AG04450 (cell line): Measurements from ENCODE around the gene PA2G4. TPM values are rescaled to one million over a fixed set of nuclear protein-coding genes. Genes with fewer than 3 reads are reported as not detected.
A peak's percentile ranks its signal among the peaks of the same experiment; 100 is the strongest.
"Not testable (repeated sequence)": the region's sequence is repeated elsewhere in the genome, so short reads cannot be mapped to it uniquely, and the experiment has no call there.

Experiments
- CTCF ChIA-PET: fragments of 300-600, 350-600 bp; formaldehyde crosslinking; extraction: SDS; loops from one replicate; lab custom pipeline; 2022; ENCODE audit warnings: antibody characterized with exemption, inconsistent platforms; lab: Charles Lee
- POLR2A ChIA-PET: fragments of 350-600 bp; formaldehyde crosslinking; extraction: SDS; loops from one replicate; lab custom pipeline; 2021; ENCODE audit warnings: antibody characterized with exemption, inconsistent platforms; lab: Yijun Ruan, JAX
- DNase-seq: peaks from one replicate; pipeline ENCODE4 v3.0.0-alpha.2; 2011; ENCODE audit warnings: low read depth, low spot score
- H3K27ac ChIP-seq: one replicate; pipeline ENCODE4 v1.5.1; 2012; ENCODE audit warnings: low read depth, low read length, control low read depth
- H3K27me3 ChIP-seq: one replicate; pipeline ENCODE4 v1.6.0; 2012; ENCODE audit warnings: low read length; ENCODE audit not compliant: control insufficient read depth, insufficient read depth
- H3K4me3 ChIP-seq: 2 replicates; pipeline ENCODE4 v1.5.1; 2011; ENCODE audit warnings: mild to moderate bottlenecking, low read depth, low read length, control low read depth
- H3K9me3 ChIP-seq: 2 replicates; pipeline ENCODE4 v1.5.1; 2012; ENCODE audit warnings: low read length; ENCODE audit not compliant: control insufficient read depth, insufficient read depth
- CTCF ChIP-seq: IDR thresholded peaks from 2 replicates; pipeline ENCODE4 v1.5.1; 2011; ENCODE audit warnings: low read depth, low read length, control low read depth, inconsistent platforms
- polyA minus RNA-seq: library from RNA; depleted of rRNA, polyadenylated mRNA; stranded (reverse); fragments of >200 nt; gene quantifications from 2 replicates; pipeline ENCODE4 v1.2.3, GENCODE V29; 2011; rRNA and poly(A)+ RNA removed
- polyA plus RNA-seq: library from polyadenylated mRNA; depleted of rRNA; stranded (reverse); fragments of >200 nt; gene quantifications from 2 replicates; pipeline ENCODE4 v1.2.3, GENCODE V29; 2011; rRNA removed

PA2G4 gene
- polyA plus RNA-seq (169 and 223 TPM in 2 replicates), polyA minus RNA-seq (69.1 and 79.9 TPM in 2 replicates)

- ChIA-PET POLR2A (interaction anchor here (0.5 to 3.3 kb wide), 27 partner anchors 9 to 374 kb away, joined by 3 to 42 read pairs (median 4); partner anchors contain the start of genes ERBB3, ESYT1, IKZF4 and RAB5B), CTCF (interaction anchor here (0.5 to 2.2 kb wide), 7 partner anchors 15 to 1540 kb away, joined by 3 to 12 read pairs (median 4); partner anchors contain the start of gene ZC3H10)
- no peaks in the 10 kb centered on the region for H3K27me3 ChIP-seq
- peaks cover 6% of the 10 kb centered on the region; the same call in 1 of the 2 replicates for H3K9me3 ChIP-seq
- DNase-seq = peak; percentile 97
- peak within 1 kb of the TSS; percentile 92 for H3K4me3 ChIP-seq
- TF ChIP-seq CTCF = no peak
- H3K27ac ChIP-seq = peak within 1 kb of the TSS; percentile 21
Observed at GRCh38 chr12:56104109-56104814, at the start of gene PA2G4. Gene PA2G4 (plus strand): TSS chr12:56104559. CDS start chr12:56104738, 179 bp downstream.

GRCh38 chr12:56059964-56060363, 44.4 kb upstream of the PA2G4 start:
- not testable (repeated sequence) for DNase-seq

GRCh38 chr12:56061982-56062381, 42.4 kb upstream of the PA2G4 start:
- H3K4me3 ChIP-seq = no peak overlapping the region
- ChIA-PET POLR2A (interaction anchor here (0.9 kb wide), 1 partner anchor 10 kb away, joined by 3 read pairs; no protein-coding TSS in a partner anchor), CTCF (interaction anchor here (0.6 to 2.7 kb wide), 3 partner anchors 12 to 121 kb away, joined by 3 to 8 read pairs (median 3); no protein-coding TSS in a partner anchor)
- TF ChIP-seq CTCF = no peak
- DNase-seq = no peak
- no peak overlapping the region for H3K27ac ChIP-seq
- H3K27me3 ChIP-seq = no peaks in the 10 kb centered on the region
- H3K9me3 ChIP-seq = no peaks in the 10 kb centered on the region

More at GRCh38 chr12:56059964-56060363, 44.4 kb upstream of the PA2G4 start:
- H3K27me3 ChIP-seq, H3K9me3 ChIP-seq, H3K27ac ChIP-seq, H3K4me3 ChIP-seq: not testable (repeated sequence)
- POLR2A ChIA-PET = interaction anchor here (1.0 kb wide), 1 partner anchor 12 kb away, joined by 4 read pairs; no protein-coding TSS in a partner anchor
- CTCF ChIA-PET = interaction anchor here (2.7 kb wide), 1 partner anchor 12 kb away, joined by 8 read pairs; no protein-coding TSS in a partner anchor

- ChIA-PET CTCF (no interaction called here), POLR2A (interaction anchor here (0.9 kb wide), 1 partner anchor 17 kb away, joined by 5 read pairs; no protein-coding TSS in a partner anchor)
- DNase-seq = no peak
- no peak overlapping the region for H3K4me3 ChIP-seq
- H3K9me3 ChIP-seq = no peaks in the 10 kb centered on the region
- H3K27ac ChIP-seq = no peak overlapping the region
- no peaks in the 10 kb centered on the region for H3K27me3 ChIP-seq
- TF ChIP-seq CTCF = no peak
Observed at GRCh38 chr12:56062996-56063395, 41.4 kb upstream of the PA2G4 start.

GRCh38 chr12:56071648-56072047, 32.7 kb upstream of the PA2G4 start:
- POLR2A ChIA-PET = interaction anchor here (0.6 to 1.1 kb wide), 4 partner anchors 10 to 63 kb away, joined by 3 to 6 read pairs (median 4); partner anchors contain the start of gene PA2G4
- Histone ChIP-seq H3K27ac (no peak overlapping the region), H3K27me3 (no peaks in the 10 kb centered on the region), H3K4me3 (no peak overlapping the region), H3K9me3 (no peaks in the 10 kb centered on the region)
- no peak for DNase-seq
- TF ChIP-seq CTCF = no peak
- CTCF ChIA-PET = interaction anchor here (0.6 kb wide), 2 partner anchors 45 to 85 kb away, joined by 3 read pairs; no protein-coding TSS in a partner anchor
